Measurements from ENCODE around the gene OR6Q1.
"Not testable (repeated sequence)": the region's sequence is repeated elsewhere in the genome, so short reads cannot be mapped to it uniquely, and the experiment has no call there.

OR6Q1 gene

GRCh38 chr11:58030653-58031052 lies at the start of gene OR6Q1:
OR6Q1 (plus strand) TSS chr11:58030953; CDS start chr11:58030953, 0 bp downstream.
- DNase-seq (ENCODE audit: low read depth): no peak

DNA sequence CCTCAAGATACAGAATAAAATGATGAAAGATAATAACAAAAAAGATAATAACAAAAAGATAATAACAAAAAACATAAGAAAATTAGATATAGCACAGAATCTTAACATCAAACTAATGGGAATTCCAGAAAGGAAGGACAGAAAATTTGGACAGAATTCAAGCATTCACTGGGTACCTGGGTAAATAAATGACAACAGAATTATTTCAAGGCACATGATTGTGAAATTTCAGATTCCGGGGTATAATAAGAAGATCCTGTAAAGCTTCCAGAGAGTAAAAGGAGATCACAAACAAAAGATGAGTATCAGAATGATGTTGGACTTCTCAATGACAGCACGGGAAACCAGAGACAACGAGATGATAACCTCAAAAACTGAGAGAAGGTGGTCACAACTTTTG lies 49.2 kb upstream of the OR6Q1 start:
- DNase-seq (ENCODE audit: low read depth): no peak

DNA sequence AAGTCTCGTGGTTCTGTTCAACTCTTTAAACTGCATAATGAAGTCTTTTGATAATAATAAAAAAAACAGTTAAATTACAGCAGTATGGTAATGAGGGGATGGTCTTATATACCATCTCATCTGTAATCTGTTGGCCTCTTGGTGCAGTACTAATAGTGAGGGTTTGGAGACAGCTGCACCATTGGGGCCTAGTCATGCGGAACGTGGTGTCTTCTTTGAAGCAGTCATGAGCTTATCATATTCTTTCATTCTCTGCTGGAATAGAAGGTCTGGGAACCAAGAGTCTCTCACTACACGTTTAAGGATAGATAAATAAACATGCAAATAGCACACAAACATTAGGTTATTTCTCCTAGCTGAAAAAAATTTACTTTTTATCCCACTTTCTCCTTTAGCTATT lies 48.0 kb upstream of the OR6Q1 start:
- no peak for DNase-seq (ENCODE audit: low read depth)

DNA sequence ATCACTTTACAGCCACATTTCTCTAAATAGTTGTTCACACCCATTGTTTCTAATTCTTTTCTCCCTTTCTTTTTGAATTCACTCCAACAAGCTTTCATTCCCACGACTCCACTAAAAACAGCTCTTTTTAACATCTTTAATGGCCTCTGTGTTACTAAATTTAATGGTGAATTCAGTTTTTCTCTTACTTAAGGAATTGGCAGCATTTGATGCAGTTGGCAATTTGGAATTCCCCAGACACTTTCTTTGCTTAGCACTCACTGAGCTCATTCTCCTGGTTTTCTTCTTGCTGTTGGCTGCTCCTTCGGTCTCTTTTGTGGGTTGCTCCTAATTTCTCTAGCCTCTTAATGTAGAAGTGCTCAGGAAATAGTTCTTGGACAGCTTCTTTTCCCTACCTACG lies 47.6 kb upstream of the OR6Q1 start:
- DNase-seq (ENCODE audit: low read depth): no peak

DNA sequence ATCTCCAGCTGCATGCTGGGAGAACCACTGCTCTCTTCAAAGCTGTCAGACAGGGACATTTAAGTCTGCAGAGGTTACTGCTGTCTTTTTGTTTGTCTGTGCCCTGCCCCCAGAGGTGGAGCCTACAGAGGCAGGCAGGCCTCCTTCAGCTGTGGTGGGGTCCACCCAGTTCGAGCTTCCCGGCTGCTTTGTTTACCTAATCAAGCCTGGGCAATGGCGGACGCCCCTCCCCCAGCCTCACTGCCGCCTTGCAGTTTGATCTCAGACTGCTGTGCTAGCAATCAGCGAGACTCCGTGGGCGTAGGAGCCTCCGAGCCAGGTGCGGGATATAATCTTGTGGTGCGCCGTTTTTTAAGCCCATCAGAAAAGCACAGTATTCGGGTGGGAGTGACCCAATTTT lies 31.2 kb upstream of the OR6Q1 start:
- not testable (repeated sequence) for DNase-seq (ENCODE audit: low read depth)

DNA sequence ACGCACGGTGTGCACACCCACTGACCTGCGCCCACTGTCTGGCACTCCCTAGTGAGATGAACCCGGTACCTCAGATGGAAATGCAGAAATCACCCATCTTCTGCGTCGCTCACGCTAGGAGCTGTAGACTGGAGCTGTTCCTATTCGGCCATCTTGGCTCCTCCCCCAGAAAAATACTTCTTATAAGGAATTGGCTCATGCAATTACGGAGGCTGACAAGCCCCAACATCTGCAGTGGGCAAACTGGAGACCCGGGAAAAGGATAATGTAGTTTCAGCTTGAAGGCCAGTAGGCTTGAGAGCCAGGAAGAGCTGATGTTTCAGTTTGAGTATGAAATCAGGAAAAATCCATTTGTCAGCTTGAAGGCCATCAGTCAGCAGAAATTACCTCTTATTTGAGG lies 30.7 kb upstream of the OR6Q1 start:
- not testable (repeated sequence) for DNase-seq (ENCODE audit: low read depth)

DNA sequence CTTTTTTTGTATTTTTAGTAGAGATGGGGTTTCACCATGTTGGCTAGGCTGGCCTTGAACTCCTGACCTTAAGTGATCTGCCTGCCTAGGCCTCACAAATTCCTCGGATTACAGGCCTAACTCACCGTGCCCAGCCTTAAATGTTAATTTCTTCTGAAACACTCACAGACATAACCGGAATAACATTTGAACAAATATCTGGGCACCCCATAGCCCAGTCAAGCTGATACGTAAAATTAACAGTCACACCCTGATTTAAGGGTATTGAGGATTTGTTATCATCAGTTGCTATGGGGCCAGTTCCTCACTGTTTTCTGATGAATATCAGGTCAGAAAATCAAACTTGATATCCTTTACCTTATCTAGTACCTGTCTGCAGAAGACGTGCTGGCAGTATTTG lies 30.1 kb upstream of the OR6Q1 start:
- DNase-seq (ENCODE audit: low read depth): no peak

- DNase-seq (ENCODE audit: low read depth): no peak
Measured at GRCh38 chr11:58003036-58003435, 27.7 kb upstream of the OR6Q1 start.

- DNase-seq (ENCODE audit: low read depth): no peak
Measured at GRCh38 chr11:58003591-58003990, 27.2 kb upstream of the OR6Q1 start.

DNA sequence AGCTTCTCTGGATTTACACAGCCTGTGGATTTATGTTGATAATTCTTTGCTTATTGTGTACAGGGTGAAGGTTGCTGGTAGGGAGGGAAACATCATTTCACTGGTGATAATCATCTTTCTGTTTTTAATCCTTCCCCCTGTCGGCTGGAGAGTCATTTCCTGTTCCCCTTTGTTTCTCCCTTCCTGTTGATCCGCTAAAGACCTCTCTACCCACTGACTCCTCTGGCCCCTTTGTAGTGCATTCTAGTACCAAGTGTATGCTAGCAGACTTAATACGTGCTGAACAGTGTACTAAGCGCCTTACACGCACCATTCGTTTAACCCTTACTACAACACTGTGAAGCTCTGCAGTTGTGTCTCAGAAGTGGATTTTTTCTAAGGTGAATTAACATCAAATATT lies 26.1 kb upstream of the OR6Q1 start:
- no peak for DNase-seq (ENCODE audit: low read depth)

GRCh38 chr11:58006940-58007339 lies 23.8 kb upstream of the OR6Q1 start:
- no peak for DNase-seq (ENCODE audit: low read depth)

GRCh38 chr11:58011771-58012170 lies 19.0 kb upstream of the OR6Q1 start:
- DNase-seq (ENCODE audit: low read depth): no peak

DNA sequence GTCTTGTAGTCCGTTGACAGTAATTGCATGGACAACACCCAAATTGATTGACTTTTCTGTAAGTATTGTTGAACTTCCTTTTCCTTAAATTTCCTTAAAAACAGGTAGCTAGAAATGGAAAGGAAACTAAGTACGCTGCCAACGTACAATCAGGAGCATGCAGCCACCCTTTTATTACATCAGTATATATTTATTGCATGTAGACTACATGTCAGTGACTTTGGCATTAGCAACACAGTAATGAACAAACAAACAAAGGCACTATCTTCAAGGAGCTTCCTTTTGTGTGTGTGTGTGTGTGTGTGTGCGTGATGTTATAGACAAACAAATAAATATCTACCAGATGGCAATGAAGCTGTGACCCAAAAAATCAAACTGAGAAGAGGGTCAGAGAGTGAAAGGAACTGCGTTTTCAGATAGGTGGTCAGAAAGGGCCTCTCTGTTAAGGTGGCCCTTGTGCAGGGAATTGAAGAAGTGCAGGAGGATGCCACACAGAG lies 7.3 kb upstream of the OR6Q1 start, which contains the start of gene OR9Q1:
TSS of gene OR9Q1 (plus strand) at position 447 of the 497 bp plus-strand sequence. CDS start 155,564 bp downstream, outside the sequence.
- DNase-seq (ENCODE audit: low read depth): no peak

GRCh38 chr11:58024601-58025091 lies 6.1 kb upstream of the OR6Q1 start:
- no peak for DNase-seq (ENCODE audit: low read depth)

GRCh38 chr11:58027341-58027740 lies 3.4 kb upstream of the OR6Q1 start:
- no peak for DNase-seq (ENCODE audit: low read depth)

DNA sequence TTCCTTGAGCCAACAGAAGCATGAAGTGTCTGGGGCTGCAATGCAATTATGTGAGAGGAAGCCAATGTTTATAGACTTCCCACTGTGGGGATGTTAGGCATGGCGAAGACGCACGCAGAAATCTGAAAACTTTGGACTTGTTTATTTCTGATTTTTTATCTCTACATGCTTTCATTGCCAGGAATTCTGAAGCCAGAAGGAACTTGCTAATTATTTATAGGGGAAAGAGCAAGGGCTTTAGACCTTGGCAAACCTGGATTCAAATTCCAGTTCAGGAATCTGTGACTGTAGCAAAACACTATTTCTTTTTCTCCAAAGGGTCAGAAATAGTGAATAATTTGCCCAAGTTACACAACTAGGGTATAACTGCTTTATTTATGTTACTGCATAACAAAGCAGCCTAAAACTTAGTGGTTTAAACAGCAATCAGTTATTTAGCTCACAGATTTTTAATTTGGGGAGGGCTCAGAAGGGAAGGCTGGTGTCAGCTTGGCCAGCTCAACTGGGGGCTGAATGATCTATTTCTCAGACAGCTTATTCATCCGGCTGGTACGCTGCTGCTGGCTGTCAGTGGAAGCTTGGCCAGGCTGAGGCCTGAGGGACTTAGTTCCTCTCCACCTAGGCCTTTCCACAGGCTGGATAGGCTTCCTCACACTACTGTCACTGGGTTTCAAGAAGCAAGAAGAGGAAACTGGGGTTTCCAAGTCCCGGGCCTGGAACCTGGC lies 1.9 kb upstream of the OR6Q1 start:
- no peak for DNase-seq (ENCODE audit: low read depth)

DNA sequence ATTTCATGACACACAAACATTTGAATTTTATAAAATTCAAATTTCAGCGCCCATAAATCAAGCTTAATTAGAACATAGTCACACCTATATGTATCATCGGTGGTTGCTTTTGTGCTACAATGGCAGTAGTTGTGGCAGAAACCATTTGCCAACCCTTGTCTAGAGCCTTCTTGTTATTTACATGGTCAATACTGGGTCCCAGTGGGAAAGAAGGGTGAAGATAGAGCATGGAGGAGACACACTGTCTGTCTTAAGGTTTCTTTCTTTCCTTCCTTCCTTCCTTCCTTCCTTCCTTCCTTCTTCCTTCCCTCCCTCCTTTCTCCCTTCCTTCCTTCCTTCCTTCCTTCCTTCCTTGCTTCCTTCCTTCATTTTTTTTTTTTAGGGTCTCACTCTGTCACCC lies 3.7 kb downstream of the OR6Q1 start:
- no peak for DNase-seq (ENCODE audit: low read depth)

GRCh38 chr11:58039589-58039988 lies 8.8 kb downstream of the OR6Q1 start:
- no peak for DNase-seq (ENCODE audit: low read depth)

GRCh38 chr11:58043379-58043778 lies 12.6 kb downstream of the OR6Q1 start:
- DNase-seq (ENCODE audit: low read depth): no peak

- no peak for DNase-seq (ENCODE audit: low read depth)
Measured at GRCh38 chr11:58046231-58046630, 15.5 kb downstream of the OR6Q1 start.

DNA sequence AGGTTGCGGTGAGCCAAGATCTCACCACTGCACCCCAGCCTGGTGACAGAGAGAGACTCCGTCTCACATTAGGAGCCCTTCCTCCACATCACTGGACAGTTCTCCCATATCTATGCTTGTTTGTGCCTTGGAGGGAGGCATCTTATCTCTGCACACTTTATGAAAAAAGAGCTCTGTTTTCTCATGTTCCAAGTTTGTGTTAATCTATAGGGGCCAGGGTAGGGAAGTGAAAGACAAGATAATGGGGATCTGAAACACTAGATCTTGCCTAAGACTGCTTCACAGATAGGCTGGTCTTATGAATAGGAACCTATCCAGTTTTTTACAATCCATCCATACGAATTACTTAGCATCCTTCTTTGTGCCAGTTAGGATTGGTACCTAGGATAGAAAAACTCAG lies 17.1 kb downstream of the OR6Q1 start:
- no peak for DNase-seq (ENCODE audit: low read depth)

DNA sequence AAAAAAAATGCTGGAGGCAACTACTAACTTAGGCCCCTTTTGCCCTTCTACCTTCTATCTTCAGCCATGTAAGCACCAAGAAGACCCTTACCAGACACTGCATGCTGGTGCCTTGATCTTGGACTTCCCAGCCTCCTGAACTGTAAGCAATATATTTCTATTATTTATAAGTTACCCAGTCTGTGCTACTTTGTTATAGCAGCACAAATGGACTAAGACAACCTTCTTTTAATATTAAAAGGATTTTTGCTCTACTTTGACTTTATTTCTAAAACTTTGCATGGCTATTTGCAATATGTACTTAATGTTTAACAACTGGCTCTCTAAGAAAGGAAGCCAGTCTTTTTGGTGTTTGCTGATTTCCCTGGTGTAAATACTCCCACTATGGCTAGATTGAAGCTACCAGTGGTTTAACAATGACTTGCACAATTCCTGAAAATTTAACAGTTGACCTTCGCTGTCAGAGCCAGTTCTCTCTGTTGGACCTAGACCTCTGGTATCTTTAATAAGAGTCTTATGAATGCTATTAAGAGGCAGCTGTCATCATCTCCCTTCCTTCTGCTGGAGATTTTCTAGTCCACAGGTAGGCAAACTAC lies 25.2 kb downstream of the OR6Q1 start:
- no peak for DNase-seq (ENCODE audit: low read depth)

DNA sequence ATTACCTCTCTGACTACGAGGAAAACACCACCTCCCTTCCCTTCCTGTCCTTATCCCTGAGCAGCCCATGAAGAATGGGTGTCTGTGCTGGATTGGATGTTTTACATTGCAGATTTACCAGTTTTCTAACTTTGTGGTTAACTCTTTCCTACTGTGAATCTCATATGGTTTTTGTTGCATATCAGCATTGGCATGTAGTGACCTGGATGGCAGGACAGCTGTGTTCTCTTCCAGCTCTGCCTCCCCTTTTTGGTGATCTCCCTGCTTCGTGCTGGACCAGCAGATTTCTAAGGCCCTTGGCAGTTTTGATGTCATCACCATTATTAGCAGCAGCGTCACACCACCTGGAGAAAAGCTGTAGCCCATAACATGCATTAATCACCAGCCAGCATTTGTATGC lies 26.7 kb downstream of the OR6Q1 start:
- no peak for DNase-seq (ENCODE audit: low read depth)
